ENCODE data around the gene EXD2.

The EXD2 gene

DNA sequence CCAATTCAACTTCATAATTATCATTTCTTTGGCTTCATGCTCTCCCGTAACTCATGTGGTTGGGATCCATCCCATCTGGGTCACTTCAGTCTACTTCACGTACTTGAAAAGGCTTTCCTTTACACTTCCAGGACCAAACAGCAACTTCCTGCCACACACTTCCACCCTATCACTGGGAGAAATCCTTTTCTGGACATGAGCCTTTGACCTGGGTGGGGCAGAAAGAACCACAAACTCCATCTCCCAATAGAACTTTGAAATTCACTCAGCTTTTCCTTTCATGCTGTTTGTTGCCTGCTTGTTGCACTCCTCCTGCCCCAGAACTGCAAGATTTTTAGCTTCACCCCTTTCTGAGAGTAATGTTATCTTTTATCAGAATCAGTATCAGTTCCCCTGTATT, 50.3 kb downstream of the EXD2 start:
- no peak for TF ChIP-seq PAX5 (IDR thresholded peaks at IDR 0.05; ENCODE audit: insufficient read depth, low read length, severe bottlenecking)
- no peak for TF ChIP-seq POU2F2 (IDR thresholded peaks at IDR 0.05; ENCODE audit: low read depth, low read length)
- no peak for TF ChIP-seq TAF1 (IDR thresholded peaks at IDR 0.05; ENCODE audit: low read depth, low read length)
- TF ChIP-seq POLR2AphosphoS5 (IDR thresholded peaks at IDR 0.05; ENCODE audit: low read depth, low read length) = no peak
- TF ChIP-seq POLR2A (IDR thresholded peaks at IDR 0.05; ENCODE audit: low read depth, low read length) = no peak
- no peak for TF ChIP-seq SPI1 (IDR thresholded peaks at IDR 0.05; ENCODE audit: low read depth, low read length)
- FAIRE-seq = no peak
- DNase-seq (ENCODE audit: insufficient read length, low spot score) = no peak

DNA sequence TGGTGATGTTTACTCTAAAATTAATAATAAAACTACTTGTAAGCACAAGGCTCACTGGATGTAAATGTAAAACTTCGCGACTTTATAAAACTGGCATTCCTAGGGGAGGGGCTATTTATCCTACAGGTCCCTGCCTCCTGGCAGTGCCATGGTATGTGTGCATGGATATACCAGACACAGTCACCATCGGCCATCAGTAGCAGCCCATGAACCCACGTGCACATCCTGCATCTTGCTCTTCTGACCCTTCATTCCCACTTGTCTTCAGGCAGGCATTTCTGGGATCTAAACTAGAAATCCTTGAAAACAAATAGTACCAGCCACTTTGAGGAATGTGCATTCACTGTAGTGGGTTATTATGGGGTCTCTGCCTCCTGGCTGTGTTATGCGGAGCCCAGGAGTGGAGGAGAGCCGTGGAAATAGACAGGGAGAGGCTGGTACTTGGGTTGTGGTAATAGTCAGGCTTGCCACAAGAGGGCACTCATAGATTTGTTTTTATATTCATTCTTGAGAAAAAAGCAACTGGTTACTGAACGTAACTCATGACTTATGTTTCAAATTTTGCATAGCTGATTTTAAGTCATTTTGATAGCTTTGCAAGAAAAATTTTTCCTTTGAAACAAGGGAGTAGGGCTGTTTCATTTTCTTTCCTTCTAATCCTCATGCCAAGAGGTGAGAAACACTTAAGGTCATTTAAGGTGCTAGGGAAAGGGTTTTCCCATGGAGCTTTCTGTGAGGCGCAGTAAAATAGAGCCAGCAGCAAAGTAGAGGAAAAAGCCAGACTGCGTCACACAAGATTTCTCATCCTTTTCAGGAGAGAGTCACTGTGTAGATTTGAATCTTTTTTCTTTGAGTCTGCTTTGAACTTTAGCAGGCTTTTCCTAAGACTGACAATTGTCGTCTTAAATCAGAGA, 51.3 kb downstream of the EXD2 start:
- peak; percentile 49 for DNase-seq (ENCODE audit: insufficient read length, low spot score)
- no peak for TF ChIP-seq POLR2A (IDR thresholded peaks at IDR 0.05; ENCODE audit: low read depth, low read length)
- no peak for TF ChIP-seq SPI1 (IDR thresholded peaks at IDR 0.05; ENCODE audit: low read depth, low read length)
- no peak for TF ChIP-seq POU2F2 (IDR thresholded peaks at IDR 0.05; ENCODE audit: low read depth, low read length)
- TF ChIP-seq POLR2AphosphoS5 (IDR thresholded peaks at IDR 0.05; ENCODE audit: low read depth, low read length) = no peak
- TF ChIP-seq PAX5 (IDR thresholded peaks at IDR 0.05; ENCODE audit: insufficient read depth, low read length, severe bottlenecking) = no peak
- no peak for TF ChIP-seq TAF1 (IDR thresholded peaks at IDR 0.05; ENCODE audit: low read depth, low read length)
- peak; percentile 79 for FAIRE-seq

DNA sequence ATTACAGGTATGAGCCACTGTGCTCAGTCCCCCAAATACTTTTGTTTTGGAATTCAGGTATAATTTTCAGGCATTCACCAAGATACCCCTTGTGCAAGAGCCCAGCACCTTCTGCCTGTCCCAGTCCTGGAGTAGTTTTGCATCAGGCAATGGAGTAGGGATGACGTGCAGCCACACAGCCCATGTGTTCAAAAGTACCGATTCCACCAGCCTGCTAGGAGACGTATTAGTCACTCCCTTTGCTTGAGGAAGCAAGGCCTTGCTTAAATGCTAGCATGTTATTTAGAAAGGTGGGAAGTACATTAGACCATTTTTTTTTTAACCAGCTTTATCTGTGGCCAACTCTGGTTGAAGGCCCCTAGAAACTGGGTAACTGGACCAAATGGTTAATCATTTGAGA, 53.6 kb downstream of the EXD2 start:
- DNase-seq (ENCODE audit: insufficient read length, low spot score) = no peak
- no peak for FAIRE-seq
- TF ChIP-seq SPI1 (IDR thresholded peaks at IDR 0.05; ENCODE audit: low read depth, low read length) (no peak), PAX5 (IDR thresholded peaks at IDR 0.05; ENCODE audit: insufficient read depth, low read length, severe bottlenecking) (no peak), TAF1 (IDR thresholded peaks at IDR 0.05; ENCODE audit: low read depth, low read length) (no peak), POLR2A (IDR thresholded peaks at IDR 0.05; ENCODE audit: low read depth, low read length) (no peak), POU2F2 (IDR thresholded peaks at IDR 0.05; ENCODE audit: low read depth, low read length) (no peak), POLR2AphosphoS5 (IDR thresholded peaks at IDR 0.05; ENCODE audit: low read depth, low read length) (no peak)

DNA sequence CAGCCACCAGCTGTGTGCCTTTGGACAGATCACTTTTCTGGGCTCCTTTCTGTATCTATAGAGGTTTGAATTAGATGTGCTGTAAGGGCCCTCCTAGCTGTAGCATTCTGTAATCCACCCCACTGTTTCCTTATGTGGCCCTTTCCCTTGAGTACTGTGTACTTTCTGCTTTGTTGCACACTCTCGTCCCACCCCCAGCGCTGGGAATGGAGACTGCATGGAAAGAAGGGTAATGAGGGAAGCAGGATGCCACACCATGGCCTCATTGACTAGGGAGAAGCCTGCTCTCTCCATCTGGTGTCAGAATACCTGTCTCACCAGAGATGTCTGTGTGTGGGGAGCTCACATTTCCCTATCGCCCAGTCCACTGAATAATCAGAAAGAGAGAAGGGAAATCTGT, 55.0 kb downstream of the EXD2 start:
- TF ChIP-seq TAF1 (IDR thresholded peaks at IDR 0.05; ENCODE audit: low read depth, low read length) = no peak
- TF ChIP-seq POLR2A (IDR thresholded peaks at IDR 0.05; ENCODE audit: low read depth, low read length) = no peak
- no peak for TF ChIP-seq SPI1 (IDR thresholded peaks at IDR 0.05; ENCODE audit: low read depth, low read length)
- FAIRE-seq (no peak), DNase-seq (ENCODE audit: insufficient read length, low spot score) (no peak)

DNA sequence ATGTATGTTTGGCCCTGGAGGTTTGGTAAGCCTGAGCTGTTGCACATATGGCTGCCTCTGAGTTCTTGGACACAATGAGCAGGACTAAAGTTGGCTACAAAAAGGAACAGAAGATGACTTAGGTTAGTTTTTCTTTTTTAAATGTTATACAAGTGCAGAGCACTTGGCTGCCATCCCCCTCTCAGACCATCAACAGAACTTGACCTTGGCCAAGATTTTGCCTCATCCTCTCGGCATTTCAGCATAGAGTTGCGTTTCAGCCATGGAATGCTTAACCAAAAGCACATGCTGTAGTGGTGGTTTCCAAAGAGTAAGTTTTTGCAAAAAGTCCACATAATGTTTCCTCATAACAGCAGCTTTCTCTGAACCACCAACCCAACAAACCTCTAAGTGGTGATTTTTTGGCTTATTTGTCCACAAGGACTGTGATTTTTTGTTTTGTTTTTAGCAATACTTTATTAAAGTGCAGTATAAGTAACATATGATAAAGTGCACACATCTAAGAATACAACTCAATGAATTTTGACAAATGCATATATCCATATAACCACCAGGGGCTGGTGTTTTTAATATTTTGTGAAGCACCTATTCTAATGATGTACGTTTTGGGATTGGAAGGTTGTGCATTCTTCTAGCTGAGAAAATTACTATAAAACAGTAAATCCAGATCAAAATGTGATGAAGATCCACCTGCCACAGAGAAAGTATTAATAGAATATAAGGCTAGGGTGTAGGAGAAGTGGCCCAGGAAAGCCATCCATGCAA, 56.6 kb downstream of the EXD2 start:
- no peak for FAIRE-seq
- DNase-seq (ENCODE audit: insufficient read length, low spot score) = no peak
- TF ChIP-seq POLR2AphosphoS5 (IDR thresholded peaks at IDR 0.05; ENCODE audit: low read depth, low read length) (no peak), SPI1 (IDR thresholded peaks at IDR 0.05; ENCODE audit: low read depth, low read length) (no peak), PAX5 (IDR thresholded peaks at IDR 0.05; ENCODE audit: insufficient read depth, low read length, severe bottlenecking) (no peak), POLR2A (IDR thresholded peaks at IDR 0.05; ENCODE audit: low read depth, low read length) (no peak), POU2F2 (IDR thresholded peaks at IDR 0.05; ENCODE audit: low read depth, low read length) (no peak), TAF1 (IDR thresholded peaks at IDR 0.05; ENCODE audit: low read depth, low read length) (no peak)

DNA sequence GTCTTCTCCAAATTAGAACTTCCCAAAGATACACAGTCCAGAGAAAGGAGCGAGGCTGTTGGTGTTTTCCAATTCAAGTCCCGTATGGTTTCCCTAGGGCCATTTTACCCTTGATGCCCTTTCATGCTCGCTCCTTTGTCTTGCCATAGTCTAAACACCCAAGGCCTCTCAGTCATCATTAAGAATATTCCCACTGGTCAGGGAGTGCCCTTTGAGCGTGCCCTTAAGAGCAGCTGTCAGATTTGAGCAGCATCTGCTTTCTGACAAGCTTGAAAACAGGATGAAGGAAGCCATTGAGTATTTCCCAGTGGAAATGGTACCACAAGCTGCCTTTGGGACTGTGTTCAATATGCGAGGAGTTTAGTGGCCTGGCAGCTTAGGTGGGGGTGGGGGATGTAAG, 58.3 kb downstream of the EXD2 start:
- no peak for FAIRE-seq
- TF ChIP-seq TAF1 (IDR thresholded peaks at IDR 0.05; ENCODE audit: low read depth, low read length) (no peak), SPI1 (IDR thresholded peaks at IDR 0.05; ENCODE audit: low read depth, low read length) (no peak), POLR2A (IDR thresholded peaks at IDR 0.05; ENCODE audit: low read depth, low read length) (no peak), POLR2AphosphoS5 (IDR thresholded peaks at IDR 0.05; ENCODE audit: low read depth, low read length) (no peak)
- no peak for DNase-seq (ENCODE audit: insufficient read length, low spot score)

DNA sequence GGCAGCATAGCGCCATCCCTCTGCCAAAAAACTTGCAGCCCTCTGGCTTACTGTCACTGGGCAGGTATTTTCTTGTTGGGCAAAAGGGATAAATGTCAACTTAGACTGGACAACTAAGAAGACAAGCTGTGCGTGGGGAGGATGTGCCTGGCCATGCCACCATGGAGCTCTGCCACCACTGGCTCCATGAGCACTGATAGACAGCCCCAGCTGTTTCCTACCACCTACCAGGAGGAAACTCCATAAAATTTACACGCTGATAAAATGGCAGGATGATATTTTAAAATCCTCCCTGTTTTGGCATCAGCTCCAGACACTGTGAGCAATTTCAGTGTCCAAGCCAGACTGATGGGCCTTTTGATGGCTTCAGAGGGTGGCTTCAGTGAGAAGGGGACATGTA, 61.6 kb downstream of the EXD2 start:
- FAIRE-seq (no peak), DNase-seq (ENCODE audit: insufficient read length, low spot score) (no peak)
- TF ChIP-seq POLR2A (IDR thresholded peaks at IDR 0.05; ENCODE audit: low read depth, low read length) = no peak
- TF ChIP-seq POU2F2 (IDR thresholded peaks at IDR 0.05; ENCODE audit: low read depth, low read length) = no peak
- TF ChIP-seq SPI1 (IDR thresholded peaks at IDR 0.05; ENCODE audit: low read depth, low read length) = no peak
- TF ChIP-seq TAF1 (IDR thresholded peaks at IDR 0.05; ENCODE audit: low read depth, low read length) = no peak
- no peak for TF ChIP-seq POLR2AphosphoS5 (IDR thresholded peaks at IDR 0.05; ENCODE audit: low read depth, low read length)
- no peak for TF ChIP-seq PAX5 (IDR thresholded peaks at IDR 0.05; ENCODE audit: insufficient read depth, low read length, severe bottlenecking)

DNA sequence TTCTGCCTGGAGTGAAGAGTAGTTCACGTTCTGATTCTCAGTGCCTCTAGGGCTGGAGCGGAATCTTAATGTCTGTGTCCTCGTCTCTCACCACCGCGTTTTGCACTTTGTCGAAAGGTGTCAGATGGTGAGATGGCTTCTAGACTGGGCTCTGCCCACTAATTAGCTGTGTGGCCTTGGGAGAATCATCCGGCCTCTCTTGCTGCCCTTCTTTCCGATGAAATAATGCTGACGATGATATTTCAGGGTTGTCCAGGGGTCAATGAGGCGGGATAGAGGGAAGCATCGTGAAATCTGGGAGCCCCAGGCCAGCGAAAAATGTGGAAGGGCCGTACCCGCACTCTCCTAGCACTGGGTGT, 67.8 kb downstream of the EXD2 start:
- no peak for FAIRE-seq
- DNase-seq (ENCODE audit: insufficient read length, low spot score) = no peak
- TF ChIP-seq PAX5 (IDR thresholded peaks at IDR 0.05; ENCODE audit: insufficient read depth, low read length, severe bottlenecking) = no peak

DNA sequence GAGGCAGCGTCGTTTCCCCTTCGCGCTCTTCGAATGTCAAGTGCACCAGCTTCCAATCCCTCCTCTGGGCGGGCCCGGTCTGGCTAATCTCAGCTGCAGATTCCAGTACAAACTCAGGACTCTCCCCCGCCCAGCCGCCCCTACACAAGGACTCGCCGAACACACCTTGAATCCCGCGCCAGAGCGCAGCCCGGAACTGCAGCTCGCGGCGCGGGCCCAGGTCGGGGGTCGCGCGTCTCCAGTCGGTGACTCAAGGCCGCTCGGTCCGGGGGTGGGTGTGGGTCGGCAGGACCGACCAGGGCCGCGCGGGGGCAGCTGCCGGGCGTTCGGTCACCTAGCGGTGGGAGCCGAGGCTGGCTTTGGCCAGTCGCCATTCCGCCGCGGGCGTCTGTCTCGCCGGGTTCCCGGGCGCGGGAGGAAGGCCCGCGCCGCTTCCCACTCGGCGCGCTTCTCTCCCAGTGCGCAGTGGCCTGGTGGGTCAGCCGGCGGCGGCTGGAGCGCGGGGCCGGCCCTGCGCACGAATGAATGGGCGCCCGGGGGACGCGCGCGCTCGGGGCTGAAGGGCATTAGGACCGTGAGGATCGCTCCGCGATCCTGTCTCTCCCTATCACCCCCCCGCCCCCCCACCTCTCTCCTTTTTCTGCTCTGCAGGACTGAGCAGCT, 68.4 kb downstream of the EXD2 start, which contains the start of gene GALNT16:
TSS of gene GALNT16 (plus strand) at position 632 of the 663 bp plus-strand sequence. CDS start 133 bp downstream, outside the sequence.
- no peak for TF ChIP-seq POLR2AphosphoS5 (IDR thresholded peaks at IDR 0.05; ENCODE audit: low read depth, low read length)
- no peak for TF ChIP-seq SPI1 (IDR thresholded peaks at IDR 0.05; ENCODE audit: low read depth, low read length)
- TF ChIP-seq TAF1 (IDR thresholded peaks at IDR 0.05; ENCODE audit: low read depth, low read length) = no peak
- TF ChIP-seq POU2F2 (IDR thresholded peaks at IDR 0.05; ENCODE audit: low read depth, low read length) = no peak
- no peak for TF ChIP-seq PAX5 (IDR thresholded peaks at IDR 0.05; ENCODE audit: insufficient read depth, low read length, severe bottlenecking)
- no peak for TF ChIP-seq POLR2A (IDR thresholded peaks at IDR 0.05; ENCODE audit: low read depth, low read length)
- peak; percentile 44 for DNase-seq (ENCODE audit: insufficient read length, low spot score)
- no peak for FAIRE-seq
